ENCODE results near the gene CPNE7. TPM values are rescaled to one million over a fixed set of nuclear protein-coding genes. Genes with fewer than 3 reads are reported as not detected.

Gene CPNE7
- total and polyA plus RNA-seq, 2 of the 13 experiments (the other 11 are each of a cell fraction or from before 2014, with no cell fraction given), result 0.59 TPM; not detected in 1

GRCh38 chr16:89565506-89566372 is 9.8 kb upstream of the CPNE7 start (continued):
- peak; percentile 92 for TF ChIP-seq CENPBD1 (CRISPR knock-in tag; IDR thresholded peaks at IDR 0.05; ENCODE audit: borderline replicate concordance, low read depth)
- peak; percentile 48; the same call in 1 of the 2 replicates for TF ChIP-seq ZNF768 (CRISPR knock-in tag; IDR thresholded peaks at IDR 0.05)
- peak; percentile 81; the same call in 1 of the 2 replicates for TF ChIP-seq ZFP41 (CRISPR knock-in tag; IDR thresholded peaks at IDR 0.05; ENCODE audit: borderline replicate concordance)
- TF ChIP-seq TEAD3 (CRISPR knock-in tag; optimal IDR thresholded peaks at IDR 0.05; ENCODE audit: borderline replicate concordance), result peak; percentile 59
- TF ChIP-seq ZNF83 (CRISPR knock-in tag; IDR thresholded peaks at IDR 0.05; ENCODE audit: borderline replicate concordance), result peak; percentile 79; the same call in 1 of the 2 replicates
- TF ChIP-seq ZNF446 (CRISPR knock-in tag; IDR thresholded peaks at IDR 0.05), result 0 out of 2 replicates have a peak, but pooled peaks have one; percentile 17
- peak; percentile 71 for TF ChIP-seq RAD21 (CRISPR knock-in tag; IDR thresholded peaks at IDR 0.05)
- TF ChIP-seq RNF2 (conservative IDR thresholded peaks at IDR 0.05; ENCODE audit: low read depth), result 0 out of 2 replicates have a peak, but pooled peaks have one; percentile 34
- TF ChIP-seq ZSCAN21 (CRISPR knock-in tag; IDR thresholded peaks at IDR 0.05; ENCODE audit: borderline replicate concordance), result 0 out of 2 replicates have a peak, but pooled peaks have one; percentile 39
- TF ChIP-seq CHD4 (IDR thresholded peaks at IDR 0.05; ENCODE audit: borderline replicate concordance, low read length), result peak; percentile 50; the same call in 1 of the 2 replicates
- TF ChIP-seq FUBP1 (CRISPR knock-in tag; IDR thresholded peaks at IDR 0.05; ENCODE audit: borderline replicate concordance), result peak; percentile 35; the same call in 1 of the 2 replicates
- TF ChIP-seq ATF7-NPFF (CRISPR knock-in tag; IDR thresholded peaks at IDR 0.05; ENCODE audit: low read depth), result peak; percentile 67; the same call in 1 of the 2 replicates
- no peak for TF ChIP-seq TBP (CRISPR knock-in tag; IDR thresholded peaks at IDR 0.05)
- TF ChIP-seq ZNF609 (CRISPR knock-in tag; IDR thresholded peaks at IDR 0.05; ENCODE audit: borderline replicate concordance), result 0 out of 2 replicates have a peak, but pooled peaks have one; percentile 36
- TF ChIP-seq MBNL3 (CRISPR knock-in tag; conservative IDR thresholded peaks at IDR 0.05), result no peak
- TF ChIP-seq THAP9 (CRISPR knock-in tag; IDR thresholded peaks at IDR 0.05; ENCODE audit: borderline replicate concordance), result peak; percentile 75; the same call in 1 of the 2 replicates
- peak; percentile 55 for TF ChIP-seq ZNF274 (CRISPR knock-in tag; IDR thresholded peaks at IDR 0.05)

Data from HepG2 (cell line).